Upper lobe of right lung (tissue), 1 donor: ENCODE results near the gene ELF1. TPM values are rescaled to one million over a fixed set of nuclear protein-coding genes. Genes with fewer than 3 reads are reported as not detected.
"Not testable (repeated sequence)": the region's sequence is repeated elsewhere in the genome, so short reads cannot be mapped to it uniquely, and the experiment has no call there.

Source experiments
- ATAC-seq: fragments of 200-7000 bp; cut with Tn5 transposase; one replicate; pipeline ENCODE4 v1.9.1; 2020; ENCODE audit warnings: mild to moderate bottlenecking, moderate library complexity
- DNase-seq: peaks from one replicate; pipeline ENCODE4 v3.0.0-alpha.2; 2020
- H3K27ac ChIP-seq: fragments of 200-600 bp; one replicate; pipeline ENCODE4 v1.8.0; 2022
- H3K27me3 ChIP-seq: fragments of 200-600 bp; one replicate; pipeline ENCODE4 v1.8.0; 2022; ENCODE audit warnings: mild to moderate bottlenecking
- H3K36me3 ChIP-seq: fragments of 200-600 bp; one replicate; pipeline ENCODE4 v1.8.0; 2022
- H3K4me1 ChIP-seq: fragments of 200-600 bp; one replicate; pipeline ENCODE4 v1.8.0; 2022
- H3K4me3 ChIP-seq: fragments of 200-600 bp; one replicate; pipeline ENCODE4 v1.8.0; 2022; ENCODE audit warnings: mild to moderate bottlenecking
- H3K9me3 ChIP-seq: fragments of 200-600 bp; one replicate; pipeline ENCODE4 v1.8.0; 2022
- intact Hi-C: fragments of 100-400 bp; cut with DNase I; formaldehyde crosslinking; loops from one replicate; pipeline ENCODE4 v1.11.0; 2022
- total RNA-seq: library from RNA; stranded (reverse); fragmentation: NEBNext Ultra II Directional; extraction: Animal tissue kit (Norgen Biotek cat#: 25700); gene quantifications from one replicate; pipeline ENCODE4 v1.2.1, GENCODE V29; 2021
- TF ChIP-seq, protein P1 (sequence below): fragments of 200-600 bp; IDR thresholded peaks from one replicate; pipeline ENCODE4 v1.8.0; 2022; ENCODE audit warnings: antibody characterized with exemption
- donor health status: DM: no; HTN: yes; CAD: no; lungs with severe emphysema.

ELF1 gene
- total RNA-seq, 1 donor from 2014 or later: 81.5 TPM

DNA sequence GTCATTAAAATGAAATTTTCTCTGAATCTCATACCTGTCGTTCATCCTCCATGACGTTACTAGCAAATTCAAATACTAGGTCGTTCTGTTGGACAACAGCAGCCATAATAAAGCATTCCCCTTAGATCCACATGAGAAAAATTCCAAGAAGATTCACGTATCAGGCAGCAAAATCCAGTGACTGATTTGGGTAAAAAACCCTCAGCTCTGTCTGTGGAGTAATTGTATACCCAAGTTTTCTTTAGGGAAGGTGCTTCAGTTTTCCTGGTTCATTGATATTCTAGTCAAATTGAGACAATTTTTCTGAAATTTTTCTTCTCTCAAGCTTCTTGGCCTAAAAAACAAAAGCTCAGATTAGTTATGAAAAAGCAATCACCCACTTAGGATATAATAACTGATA lies 37.2 kb downstream of the ELF1 start:
- intact Hi-C loops: no loop called here
- no peaks in the 10 kb centered on the region for H3K27me3 ChIP-seq
- no peak for DNase-seq
- TF ChIP-seq, protein P1, sequence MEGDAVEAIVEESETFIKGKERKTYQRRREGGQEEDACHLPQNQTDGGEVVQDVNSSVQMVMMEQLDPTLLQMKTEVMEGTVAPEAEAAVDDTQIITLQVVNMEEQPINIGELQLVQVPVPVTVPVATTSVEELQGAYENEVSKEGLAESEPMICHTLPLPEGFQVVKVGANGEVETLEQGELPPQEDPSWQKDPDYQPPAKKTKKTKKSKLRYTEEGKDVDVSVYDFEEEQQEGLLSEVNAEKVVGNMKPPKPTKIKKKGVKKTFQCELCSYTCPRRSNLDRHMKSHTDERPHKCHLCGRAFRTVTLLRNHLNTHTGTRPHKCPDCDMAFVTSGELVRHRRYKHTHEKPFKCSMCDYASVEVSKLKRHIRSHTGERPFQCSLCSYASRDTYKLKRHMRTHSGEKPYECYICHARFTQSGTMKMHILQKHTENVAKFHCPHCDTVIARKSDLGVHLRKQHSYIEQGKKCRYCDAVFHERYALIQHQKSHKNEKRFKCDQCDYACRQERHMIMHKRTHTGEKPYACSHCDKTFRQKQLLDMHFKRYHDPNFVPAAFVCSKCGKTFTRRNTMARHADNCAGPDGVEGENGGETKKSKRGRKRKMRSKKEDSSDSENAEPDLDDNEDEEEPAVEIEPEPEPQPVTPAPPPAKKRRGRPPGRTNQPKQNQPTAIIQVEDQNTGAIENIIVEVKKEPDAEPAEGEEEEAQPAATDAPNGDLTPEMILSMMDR: no peak
- H3K4me1 ChIP-seq: peaks cover 64% of the 10 kb centered on the region
- no peak for ATAC-seq
- H3K4me3 ChIP-seq: peak overlapping the region; percentile 44
- H3K36me3 ChIP-seq: no peaks in the 10 kb centered on the region
- peak overlapping the region; percentile 89 for H3K27ac ChIP-seq
- H3K9me3 ChIP-seq: no peaks in the 10 kb centered on the region

DNA sequence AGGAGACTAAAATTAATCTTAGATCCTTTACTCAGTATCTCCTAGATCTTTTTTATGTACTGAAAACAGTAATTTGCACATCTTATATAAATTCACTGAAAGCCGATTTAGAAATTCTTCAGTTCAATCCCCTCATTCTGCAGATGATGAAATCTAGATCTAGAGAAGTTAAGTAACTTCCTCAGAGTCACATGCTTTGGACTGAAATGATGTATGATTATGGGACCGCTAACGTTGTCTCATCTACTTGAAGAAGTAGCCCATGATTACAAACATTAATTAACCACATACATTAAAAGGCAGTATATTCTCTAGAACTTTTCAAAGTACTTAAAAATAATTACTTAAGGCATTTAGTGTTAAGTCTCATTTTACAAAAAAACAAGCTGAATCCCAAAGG lies 37.8 kb downstream of the ELF1 start:
- peak; percentile 63 for ATAC-seq
- H3K36me3 ChIP-seq: peaks cover 1% of the 10 kb centered on the region
- no peak for DNase-seq
- no peaks in the 10 kb centered on the region for H3K27me3 ChIP-seq
- peak overlapping the region; percentile 44 for H3K4me3 ChIP-seq
- H3K27ac ChIP-seq: peak overlapping the region; percentile 89
- TF ChIP-seq, protein P1: no peak
- no peaks in the 10 kb centered on the region for H3K9me3 ChIP-seq
- intact Hi-C loops: no loop called here
- H3K4me1 ChIP-seq: peaks cover 68% of the 10 kb centered on the region

DNA sequence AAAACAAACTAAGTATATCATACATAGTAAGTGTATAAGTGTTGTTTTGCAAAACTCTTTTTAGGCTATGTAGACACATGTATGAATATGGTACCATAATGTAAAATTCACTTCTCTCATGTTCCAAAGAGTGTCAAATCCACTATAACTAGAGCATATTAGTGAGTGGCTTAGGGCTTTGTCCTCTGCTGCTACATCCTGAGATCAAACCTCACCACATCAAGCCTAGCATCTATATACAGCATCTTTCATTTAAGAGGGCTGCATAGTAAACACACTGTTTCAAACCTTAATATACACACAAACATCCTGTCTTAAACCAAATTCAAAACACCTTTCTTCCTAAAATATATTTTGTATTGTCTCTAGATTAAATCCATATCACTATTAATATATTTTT lies 38.7 kb downstream of the ELF1 start:
- TF ChIP-seq, protein P1: no peak
- no peaks in the 10 kb centered on the region for H3K9me3 ChIP-seq
- DNase-seq: no peak
- peaks cover 8% of the 10 kb centered on the region for H3K36me3 ChIP-seq
- H3K27me3 ChIP-seq: no peaks in the 10 kb centered on the region
- peaks cover 68% of the 10 kb centered on the region for H3K4me1 ChIP-seq
- no peak for ATAC-seq
- peak overlapping the region; percentile 44 for H3K4me3 ChIP-seq
- H3K27ac ChIP-seq: peak overlapping the region; percentile 89
- intact Hi-C loops: no loop called here

DNA sequence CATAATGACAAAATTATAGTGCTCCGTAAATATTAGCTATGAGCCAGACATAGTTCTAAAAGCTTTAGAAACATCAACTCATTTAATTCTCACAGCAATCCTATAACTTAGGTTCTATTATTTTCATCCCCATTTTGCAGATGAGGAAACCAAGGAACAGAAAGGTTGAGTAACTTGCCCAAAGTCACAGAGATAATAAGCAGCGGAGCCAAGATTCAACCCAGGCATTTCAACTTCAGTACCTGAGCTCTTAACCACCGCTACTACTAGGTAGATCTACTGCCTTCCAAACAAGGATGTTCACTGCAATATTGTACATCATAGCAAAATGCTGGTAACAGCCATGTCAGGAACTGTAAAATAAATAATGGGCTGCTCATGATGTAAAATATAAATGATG lies 39.9 kb downstream of the ELF1 start:
- TF ChIP-seq, protein P1: no peak
- Histone ChIP-seq H3K4me1 (peaks cover 70% of the 10 kb centered on the region), H3K9me3 (no peaks in the 10 kb centered on the region), H3K27ac (no peak overlapping the region), H3K27me3 (no peaks in the 10 kb centered on the region), H3K36me3 (peaks cover 8% of the 10 kb centered on the region), H3K4me3 (peak overlapping the region; percentile 44)
- intact Hi-C loops: no loop called here
- ATAC-seq (no peak), DNase-seq (no peak)

DNA sequence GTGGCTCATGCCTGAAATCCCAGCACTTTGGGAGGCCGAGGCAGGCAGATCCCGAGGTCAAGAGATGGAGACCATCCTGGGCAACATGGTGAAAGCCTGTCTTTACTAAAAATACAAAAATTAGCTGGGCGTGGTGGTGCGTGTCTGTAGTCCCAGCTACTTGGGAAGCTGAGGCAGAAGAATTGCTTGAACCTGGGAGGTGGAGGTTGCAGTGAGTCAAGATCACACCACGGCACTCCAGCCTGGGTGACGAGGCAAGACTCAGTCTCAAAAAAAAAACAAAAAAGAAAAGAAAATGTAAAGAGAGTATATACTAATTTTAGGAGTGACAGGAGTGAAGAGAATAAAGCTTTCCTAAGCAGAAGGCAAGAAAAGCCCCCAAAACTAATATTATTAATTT lies 41.0 kb downstream of the ELF1 start:
- H3K9me3 ChIP-seq, H3K4me3 ChIP-seq, H3K36me3 ChIP-seq, H3K27ac ChIP-seq, ATAC-seq, intact Hi-C loops, DNase-seq, H3K27me3 ChIP-seq: not testable (repeated sequence)
- H3K4me1 ChIP-seq: peaks cover 70% of the 10 kb centered on the region

DNA sequence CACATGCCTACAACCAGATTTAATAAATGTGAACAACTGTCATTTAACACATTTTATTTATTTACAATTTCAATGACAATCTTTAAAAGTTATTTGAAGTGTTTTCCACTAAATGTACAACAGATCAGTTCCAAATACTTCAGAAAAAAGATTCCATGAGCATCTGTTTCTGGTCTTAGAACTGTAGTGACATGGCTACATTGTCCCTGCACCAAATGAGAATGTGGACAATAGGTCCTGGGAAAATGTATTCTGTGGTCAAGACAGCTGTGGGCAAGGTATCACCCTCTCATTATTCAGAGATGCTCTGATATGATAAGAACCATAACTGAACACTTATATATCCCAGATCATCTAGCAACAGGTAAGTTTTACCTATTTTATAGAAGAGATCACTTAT lies 43.7 kb downstream of the ELF1 start:
- no peak overlapping the region for H3K4me3 ChIP-seq
- intact Hi-C loops: no loop called here
- no peak overlapping the region for H3K27ac ChIP-seq
- TF ChIP-seq, protein P1: no peak
- peaks cover 8% of the 10 kb centered on the region for H3K36me3 ChIP-seq
- H3K27me3 ChIP-seq: no peaks in the 10 kb centered on the region
- H3K9me3 ChIP-seq: no peaks in the 10 kb centered on the region
- H3K4me1 ChIP-seq: peaks cover 76% of the 10 kb centered on the region
- ATAC-seq: no peak
- DNase-seq: no peak
